AG10803 (cell line): ENCODE data around the gene UBE3C.
"Not testable (repeated sequence)": the region's sequence is repeated elsewhere in the genome, so short reads cannot be mapped to it uniquely, and the experiment has no call there.

ENCODE experiments used
- DNase-seq: peaks from one replicate; pipeline ENCODE4 v3.0.0; 2010; ENCODE audit warnings: low read depth
- H3K4me3 ChIP-seq: 2 replicates; pipeline ENCODE4 v1.5.1; 2011; ENCODE audit warnings: mild to moderate bottlenecking, low read length, control low read depth
- CTCF ChIP-seq: conservative IDR thresholded peaks from 2 replicates; pipeline ENCODE4 v1.5.1; 2011; ENCODE audit warnings: mild to moderate bottlenecking, low read length, control low read depth, inconsistent platforms

Gene UBE3C

GRCh38 chr7:157248659-157249058, 109.9 kb downstream of the UBE3C start:
- no peak for TF ChIP-seq CTCF
- no peak overlapping the region for H3K4me3 ChIP-seq
- no peak for DNase-seq

GRCh38 chr7:157250605-157251228, 112.0 kb downstream of the UBE3C start:
- TF ChIP-seq CTCF, result peak; percentile 88
- DNase-seq, result peak; percentile 67
- no peak overlapping the region for H3K4me3 ChIP-seq

GRCh38 chr7:157251817-157252216, 113.1 kb downstream of the UBE3C start:
- not testable (repeated sequence) for DNase-seq, H3K4me3 ChIP-seq

- DNase-seq, result no peak
- no peak for TF ChIP-seq CTCF
Observed at GRCh38 chr7:157253850-157254249, 115.1 kb downstream of the UBE3C start.

GRCh38 chr7:157254781-157255180, 116.1 kb downstream of the UBE3C start:
- DNase-seq, H3K4me3 ChIP-seq: not testable (repeated sequence)

More at GRCh38 chr7:157253850-157254249, 115.1 kb downstream of the UBE3C start:
- no peak overlapping the region for H3K4me3 ChIP-seq

GRCh38 chr7:157255201-157255606, 116.5 kb downstream of the UBE3C start:
- H3K4me3 ChIP-seq, result no peak overlapping the region
- DNase-seq, result no peak
- TF ChIP-seq CTCF, result no peak

- TF ChIP-seq CTCF, result no peak
- H3K4me3 ChIP-seq, result no peak overlapping the region
- DNase-seq, result no peak
Observed at GRCh38 chr7:157263156-157263555, 124.4 kb downstream of the UBE3C start.

- no peak overlapping the region for H3K4me3 ChIP-seq
- no peak for DNase-seq
- no peak for TF ChIP-seq CTCF
Observed at GRCh38 chr7:157265051-157265450, 126.3 kb downstream of the UBE3C start.
